ENCODE measurements around the gene YTHDF2.

Gene YTHDF2

GRCh38 chr1:28801461-28801860 is 64.7 kb downstream of the YTHDF2 start:
- no peak for DNase-seq (ENCODE audit: low read depth in 2 of 2)

DNA sequence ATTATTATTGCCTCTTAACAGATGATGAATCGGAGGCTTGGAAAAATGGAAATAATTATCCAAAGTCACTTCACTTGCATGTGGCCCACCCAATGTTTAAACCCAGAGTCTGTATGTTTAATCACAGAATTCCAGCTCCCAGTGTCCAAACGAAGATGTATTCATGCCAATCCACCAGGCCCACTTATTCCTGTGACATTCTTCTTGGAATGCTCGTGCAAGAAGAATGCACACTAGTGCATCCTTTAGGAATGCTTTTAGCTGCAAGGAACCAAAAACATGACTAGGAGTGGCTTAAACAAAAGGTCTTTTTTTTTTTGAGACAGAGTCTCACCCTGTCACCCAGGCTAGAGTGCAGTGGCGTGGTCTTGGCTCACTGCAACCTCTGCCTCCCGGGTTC is 66.3 kb downstream of the YTHDF2 start:
- no peak for DNase-seq (ENCODE audit: low read depth in 2 of 2)

DNA sequence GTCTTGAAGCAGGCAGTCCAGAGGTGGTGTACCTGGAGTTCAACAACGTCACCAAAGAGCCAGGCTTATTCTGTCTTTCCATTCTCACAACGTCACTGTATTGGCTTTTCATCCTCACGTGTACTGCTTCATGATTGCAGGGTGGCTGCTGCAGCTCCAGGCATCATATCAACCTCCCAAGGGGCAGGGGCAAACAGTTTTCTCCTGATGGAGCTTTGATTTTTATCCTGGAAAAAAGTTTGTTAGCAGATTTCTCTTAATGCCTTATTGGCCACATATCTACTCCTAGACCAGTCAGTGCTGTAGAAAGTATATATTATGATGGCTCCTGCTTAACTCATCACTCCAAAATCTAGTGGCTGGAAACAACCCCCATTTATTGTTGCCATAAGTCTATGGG is 66.9 kb downstream of the YTHDF2 start:
- DNase-seq (ENCODE audit: low read depth in 2 of 2): no peak

DNA sequence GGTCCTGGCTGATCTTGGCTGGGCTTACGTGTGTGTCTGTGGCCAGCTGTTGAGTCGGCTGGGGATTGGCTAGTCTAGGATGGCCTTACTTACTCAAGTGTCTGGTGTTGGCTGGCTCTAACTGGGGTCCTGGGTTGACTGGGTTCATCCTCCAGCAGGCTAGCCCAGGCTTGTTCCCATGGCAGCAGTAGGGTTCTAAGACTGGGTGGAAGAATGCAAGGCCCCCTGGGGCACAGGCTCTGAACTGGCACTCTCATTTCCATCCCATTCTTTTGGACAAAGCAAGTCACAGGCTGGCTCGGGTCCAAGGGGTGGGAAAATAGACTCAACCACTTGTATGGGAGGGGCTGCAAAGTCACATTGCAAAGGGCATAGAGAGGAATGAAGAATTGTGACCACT is 67.3 kb downstream of the YTHDF2 start:
- no peak for DNase-seq (ENCODE audit: low read depth in 2 of 2)

GRCh38 chr1:28807046-28807445 is 70.3 kb downstream of the YTHDF2 start:
- DNase-seq (ENCODE audit: low read depth in 2 of 2): no peak

DNA sequence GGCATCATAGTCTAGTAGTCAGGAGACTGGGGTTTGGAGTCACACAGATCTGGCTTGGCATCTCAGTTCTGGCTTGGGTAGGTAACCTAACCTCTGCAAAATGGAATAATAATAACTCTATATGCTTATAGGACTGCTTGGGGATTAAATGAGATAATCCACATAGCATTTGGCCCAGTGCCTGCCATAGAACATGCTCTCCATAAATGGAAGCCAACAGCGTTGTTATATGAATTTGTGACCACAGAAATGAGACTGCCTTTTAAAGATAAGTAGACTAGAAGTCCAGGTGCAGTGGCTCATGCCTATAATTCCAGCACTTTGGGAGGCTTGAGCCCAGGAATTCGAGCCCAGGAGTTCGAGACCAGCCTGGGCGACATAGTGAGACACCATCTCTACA is 71.2 kb downstream of the YTHDF2 start:
- no peak for DNase-seq (ENCODE audit: low read depth in 2 of 2)

DNA sequence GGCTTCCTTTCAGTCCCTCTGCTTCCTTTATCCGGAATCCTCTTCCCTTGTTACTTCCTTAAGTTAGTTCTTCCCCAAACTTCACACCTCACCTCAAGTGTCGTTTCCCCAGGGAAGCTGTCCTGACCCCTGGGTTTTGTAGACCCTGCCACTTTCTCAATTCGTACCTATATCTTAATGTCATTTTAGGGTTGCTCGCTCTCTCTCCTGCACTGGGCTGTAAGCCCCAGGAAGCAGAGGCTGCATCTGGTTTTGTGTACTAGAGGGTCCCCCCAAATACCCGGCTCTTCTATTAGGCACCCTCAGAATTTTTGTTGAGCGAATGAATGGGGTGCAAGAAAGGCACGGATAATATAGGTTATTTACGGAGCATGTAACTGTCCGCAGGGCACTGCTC is 74.6 kb downstream of the YTHDF2 start:
- no peak for DNase-seq (ENCODE audit: low read depth in 2 of 2)

DNA sequence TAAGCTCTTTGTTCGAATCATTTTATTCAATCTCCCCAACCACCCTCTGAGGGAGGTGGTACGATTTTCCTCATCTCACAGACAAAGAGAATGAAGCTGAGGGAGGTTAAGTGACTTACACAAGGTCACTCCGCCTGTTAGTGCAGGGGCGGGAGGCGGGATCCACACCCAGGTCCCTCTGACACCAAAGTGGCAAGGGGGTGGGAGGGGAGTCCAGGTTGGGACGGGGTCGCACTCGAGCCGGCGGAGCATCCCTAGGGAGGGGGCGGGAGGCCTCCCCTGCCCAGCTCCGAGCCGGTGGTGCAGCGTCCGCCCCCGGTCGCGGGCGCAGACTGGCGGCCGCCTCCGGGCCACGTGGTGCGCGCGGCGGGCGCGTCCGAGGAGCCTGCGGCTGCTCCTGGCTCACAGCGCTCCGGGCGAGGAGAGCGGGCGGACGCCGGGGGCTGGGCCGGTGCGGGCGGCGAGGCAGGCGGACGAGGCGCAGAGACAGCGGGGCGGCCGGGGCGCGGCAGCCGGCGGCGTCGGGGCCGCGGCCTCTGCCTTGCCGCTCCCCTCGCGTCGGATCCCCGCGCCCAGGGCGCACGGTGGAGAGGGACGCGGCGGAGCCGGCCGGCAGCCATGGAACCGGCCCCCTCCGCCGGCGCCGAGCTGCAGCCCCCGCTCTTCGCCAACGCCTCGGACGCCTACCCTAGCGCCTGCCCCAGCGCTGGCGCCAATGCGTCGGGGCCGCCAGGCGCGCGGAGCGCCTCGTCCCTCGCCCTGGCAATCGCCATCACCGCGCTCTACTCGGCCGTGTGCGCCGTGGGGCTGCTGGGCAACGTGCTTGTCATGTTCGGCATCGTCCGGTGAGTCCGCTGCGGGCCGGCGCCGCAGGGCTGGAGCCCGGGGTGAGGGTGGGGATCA is 75.3 kb downstream of the YTHDF2 start, which contains the start of gene OPRD1:
TSS of gene OPRD1 (plus strand) at position 405 of the 903 bp plus-strand sequence. CDS start at position 619, 214 bp downstream.
- DNase-seq (ENCODE audit: low read depth in 2 of 2): no peak

GRCh38 chr1:28812669-28813468 is 76.1 kb downstream of the YTHDF2 start:
- no peak for DNase-seq (ENCODE audit: low read depth in 2 of 2)

DNA sequence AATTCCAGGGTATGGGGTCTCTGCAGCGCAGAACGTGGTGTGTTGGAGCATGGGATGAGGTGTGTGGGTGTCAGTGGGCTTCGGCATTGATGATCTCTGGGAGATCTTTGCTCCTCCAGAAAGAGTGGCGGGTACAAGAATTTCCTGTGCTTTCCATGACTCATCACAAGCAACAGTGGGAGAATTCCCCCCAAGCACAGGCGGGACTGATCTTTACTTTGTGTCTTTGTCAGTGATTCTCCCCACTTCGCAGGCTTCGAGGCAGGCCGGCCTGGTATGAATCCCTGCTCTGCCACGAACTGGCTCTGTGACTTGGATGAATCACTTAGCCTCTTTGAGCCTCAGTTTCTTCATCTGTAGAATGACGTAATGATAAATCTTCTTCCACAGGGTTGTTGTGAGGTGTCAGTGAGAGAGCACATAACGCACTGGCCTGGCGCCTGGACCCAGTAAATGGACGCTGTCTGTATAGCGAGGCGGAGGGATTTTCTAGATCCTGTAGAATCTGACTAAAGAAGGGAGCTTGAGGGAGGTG is 77.3 kb downstream of the YTHDF2 start:
- no peak for DNase-seq (ENCODE audit: low read depth in 2 of 2)

DNA sequence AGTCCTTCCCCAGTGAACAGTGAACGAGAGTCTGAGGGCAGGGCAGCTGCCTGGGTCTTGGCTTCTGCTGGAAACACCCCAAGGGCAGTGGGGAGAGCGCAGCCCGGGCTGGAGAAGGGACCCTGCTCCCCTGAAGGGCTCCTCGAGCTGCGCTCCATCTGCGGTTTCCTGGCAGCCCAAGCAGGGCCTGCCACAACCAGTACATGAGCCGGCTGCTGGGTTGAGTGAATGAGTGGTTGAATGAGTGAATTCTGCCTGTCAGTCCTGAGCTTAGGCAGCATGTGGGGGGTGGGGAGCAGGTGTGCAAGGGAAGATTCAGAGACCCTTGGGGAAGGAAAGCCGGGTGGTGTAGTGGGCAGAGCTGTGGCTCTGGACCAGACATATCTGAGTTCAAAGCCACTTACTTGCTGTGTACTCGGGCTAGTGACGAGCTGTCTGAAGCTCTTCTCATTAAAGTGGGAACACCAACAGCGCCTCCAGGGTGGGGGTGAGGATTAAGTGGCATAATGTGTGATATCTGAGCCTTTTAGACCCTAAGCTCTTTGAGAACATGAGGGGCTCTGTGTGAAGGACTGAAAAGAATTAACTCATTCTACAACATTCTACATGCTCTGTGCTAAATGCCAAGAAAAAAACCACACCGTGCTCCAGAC is 78.9 kb downstream of the YTHDF2 start:
- DNase-seq (ENCODE audit: low read depth in 2 of 2): no peak

DNA sequence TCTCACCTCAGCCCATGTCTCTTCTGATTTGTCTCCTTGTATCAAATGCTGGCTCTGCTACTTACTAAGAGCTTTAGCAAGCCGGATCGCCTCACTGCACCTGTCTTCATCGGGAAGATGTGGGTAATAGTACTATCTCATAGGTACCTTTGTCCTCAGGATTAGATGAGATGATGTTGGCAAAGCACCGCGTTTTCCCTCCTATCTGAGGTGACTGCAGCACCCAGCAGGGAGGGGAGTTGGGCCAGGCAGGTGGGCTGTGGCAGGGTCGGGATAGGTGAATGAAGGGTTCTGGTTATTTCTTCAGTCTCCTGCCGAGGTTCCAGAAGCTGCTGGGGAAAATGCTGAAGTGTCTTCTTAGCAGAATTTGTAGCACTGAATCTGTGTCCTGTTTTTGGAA is 80.4 kb downstream of the YTHDF2 start:
- DNase-seq (ENCODE audit: low read depth in 2 of 2): no peak

GRCh38 chr1:28819020-28819419 is 82.3 kb downstream of the YTHDF2 start:
- no peak for DNase-seq (ENCODE audit: low read depth in 2 of 2)
